Peyer's patch (tissue), 4 donors: ENCODE data around the gene OR2G3.

ENCODE experiments used
- CTCF ChIP-seq, 6 experiments: fragments of 450-650 bp in 4 of 6; fragments of 200-600 bp in 2 of 6; sonication (generic) in 1 of 6; IDR thresholded peaks; one replicate each; pipeline ENCODE4 v1.5.1; 2017 to 2019; ENCODE audit warnings: antibody characterized with exemption in 6 of 6, mild to moderate bottlenecking in 3 of 6, moderate library complexity in 1 of 6
- POLR2A ChIP-seq, 2 donors: fragments of 450-650 bp; IDR thresholded peaks; one replicate each; pipeline ENCODE4 v1.5.1; 2017; ENCODE audit warnings: antibody characterized with exemption in 2 of 2, mild to moderate bottlenecking in 2 of 2, moderate library complexity in 2 of 2

GRCh38 chr1:247638781-247639180 is 33.4 kb downstream of the OR2G3 start:
- no peak for TF ChIP-seq CTCF (IDR thresholded peaks at IDR 0.05)
- TF ChIP-seq POLR2A (IDR thresholded peaks at IDR 0.05) = no peak
